Astrocyte of the cerebellum (primary cell): ENCODE results near the gene GOSR1.
"Not testable (repeated sequence)": the region's sequence is repeated elsewhere in the genome, so short reads cannot be mapped to it uniquely, and the experiment has no call there.

Experiments used
- DNase-seq: peaks from one replicate; pipeline ENCODE4 v3.0.0-alpha.2; 2011; ENCODE audit warnings: low read depth
- H3K4me3 ChIP-seq: 2 replicates; pipeline ENCODE4 v1.5.1; 2011; ENCODE audit warnings: mild to moderate bottlenecking, low read depth, low read length, moderate library complexity
- in situ Hi-C: cut with HindIII; loops from 2 replicates; pipeline ENCODE4 v1.10.0; 2017; ENCODE audit warnings: low sequenced_read_pairs
- TF ChIP-seq, protein P1 (sequence below): IDR thresholded peaks from 2 replicates; pipeline ENCODE4 v1.5.1; 2012; ENCODE audit warnings: low read length, low read depth, moderate library complexity, mild to moderate bottlenecking; ENCODE audit errors: missing control alignments

GOSR1 gene

DNA sequence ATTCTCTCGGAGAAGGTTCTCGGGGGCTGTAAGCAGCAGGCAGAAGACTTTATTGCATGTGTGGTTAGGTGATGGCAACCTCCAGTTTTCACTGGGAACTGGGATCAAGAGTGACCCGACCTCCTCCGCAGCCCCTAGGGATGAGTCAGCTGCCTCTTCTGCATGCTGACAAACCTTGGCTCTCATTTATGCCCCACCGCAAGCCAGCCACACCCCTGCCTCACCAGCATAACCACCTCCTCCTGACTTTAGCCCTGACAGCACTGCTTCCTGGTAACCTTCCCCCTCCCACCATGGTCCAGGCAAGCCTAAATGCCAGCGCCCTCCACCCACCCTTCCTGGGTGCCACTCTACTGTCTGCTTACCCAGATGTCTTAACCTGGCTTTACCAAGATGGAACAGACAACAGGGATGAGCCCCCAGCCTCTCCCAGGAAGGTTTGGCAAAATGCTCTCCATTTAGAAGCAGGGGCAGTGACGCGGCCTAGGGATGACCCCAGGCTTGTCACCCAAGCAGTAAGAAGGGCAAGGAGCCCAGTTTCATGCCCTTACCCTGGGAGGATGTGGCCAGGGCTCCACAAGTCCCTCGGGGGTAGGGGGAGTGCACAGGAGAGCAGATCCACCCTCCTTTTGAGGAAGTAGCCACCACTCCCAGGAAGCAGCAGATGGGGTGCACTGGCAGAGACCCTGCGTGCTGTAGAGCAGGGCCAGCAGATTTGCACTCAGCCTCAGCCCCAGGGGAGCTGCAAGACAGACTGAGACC is 73.5 kb downstream of the GOSR1 start:
- TF ChIP-seq, protein P1, sequence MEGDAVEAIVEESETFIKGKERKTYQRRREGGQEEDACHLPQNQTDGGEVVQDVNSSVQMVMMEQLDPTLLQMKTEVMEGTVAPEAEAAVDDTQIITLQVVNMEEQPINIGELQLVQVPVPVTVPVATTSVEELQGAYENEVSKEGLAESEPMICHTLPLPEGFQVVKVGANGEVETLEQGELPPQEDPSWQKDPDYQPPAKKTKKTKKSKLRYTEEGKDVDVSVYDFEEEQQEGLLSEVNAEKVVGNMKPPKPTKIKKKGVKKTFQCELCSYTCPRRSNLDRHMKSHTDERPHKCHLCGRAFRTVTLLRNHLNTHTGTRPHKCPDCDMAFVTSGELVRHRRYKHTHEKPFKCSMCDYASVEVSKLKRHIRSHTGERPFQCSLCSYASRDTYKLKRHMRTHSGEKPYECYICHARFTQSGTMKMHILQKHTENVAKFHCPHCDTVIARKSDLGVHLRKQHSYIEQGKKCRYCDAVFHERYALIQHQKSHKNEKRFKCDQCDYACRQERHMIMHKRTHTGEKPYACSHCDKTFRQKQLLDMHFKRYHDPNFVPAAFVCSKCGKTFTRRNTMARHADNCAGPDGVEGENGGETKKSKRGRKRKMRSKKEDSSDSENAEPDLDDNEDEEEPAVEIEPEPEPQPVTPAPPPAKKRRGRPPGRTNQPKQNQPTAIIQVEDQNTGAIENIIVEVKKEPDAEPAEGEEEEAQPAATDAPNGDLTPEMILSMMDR: no peak
- no peak overlapping the region for H3K4me3 ChIP-seq
- DNase-seq: no peak
- in situ Hi-C loops: no loop called here

DNA sequence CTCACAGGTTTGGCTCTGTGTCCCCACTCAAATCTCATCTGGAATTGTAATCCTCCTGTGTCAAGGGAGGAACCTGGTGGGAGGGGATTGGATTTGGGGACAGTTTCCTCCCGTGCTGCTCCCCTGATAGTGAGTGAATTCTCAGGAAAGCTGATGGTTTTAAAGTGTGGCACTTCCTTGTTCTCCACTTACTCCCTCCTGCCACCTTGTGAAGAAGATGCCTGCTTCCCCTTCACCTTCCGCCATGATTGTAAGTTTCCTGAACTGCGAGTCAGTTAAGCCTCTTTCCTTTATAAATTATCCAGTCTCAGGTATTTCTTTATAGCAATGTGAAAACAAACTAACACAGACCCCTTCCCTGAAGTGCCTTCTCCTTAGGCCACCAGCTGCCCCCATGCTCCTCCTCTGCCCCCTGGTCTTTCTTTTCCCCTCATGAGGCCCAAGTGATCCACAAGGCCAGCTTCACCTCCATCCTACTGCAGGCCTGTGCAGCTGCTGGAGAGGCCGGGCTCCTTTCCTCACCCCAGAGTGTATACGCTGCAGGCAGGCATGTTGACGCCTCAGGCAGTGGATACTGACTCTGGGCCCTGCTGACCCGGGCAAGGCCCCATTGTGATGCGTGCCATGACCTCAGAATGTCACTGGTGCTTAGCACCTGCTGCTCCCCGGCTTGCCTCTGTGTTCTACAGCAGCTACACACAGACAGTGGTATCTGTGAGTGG is 74.2 kb downstream of the GOSR1 start:
- in situ Hi-C loops, DNase-seq, H3K4me3 ChIP-seq: not testable (repeated sequence)

DNA sequence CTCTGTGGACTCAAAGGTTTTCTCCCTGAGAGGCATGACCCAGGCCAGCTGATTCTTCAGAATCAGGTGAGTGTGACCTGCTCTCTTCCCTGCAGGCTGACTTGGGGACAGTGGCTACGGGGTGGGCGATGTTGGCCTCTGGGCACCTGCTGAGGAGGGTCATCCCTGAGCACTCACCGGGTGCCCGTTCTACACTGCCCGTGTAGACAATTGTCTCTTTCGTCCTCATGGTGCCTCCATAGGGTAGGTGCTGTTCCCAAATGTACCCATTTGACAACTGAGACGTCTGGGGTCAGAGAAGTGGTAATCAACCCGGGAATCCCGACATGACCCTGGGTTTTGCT is 74.8 kb downstream of the GOSR1 start:
- no peak overlapping the region for H3K4me3 ChIP-seq
- DNase-seq: no peak
- in situ Hi-C loops: no loop called here
- TF ChIP-seq, protein P1: no peak

DNA sequence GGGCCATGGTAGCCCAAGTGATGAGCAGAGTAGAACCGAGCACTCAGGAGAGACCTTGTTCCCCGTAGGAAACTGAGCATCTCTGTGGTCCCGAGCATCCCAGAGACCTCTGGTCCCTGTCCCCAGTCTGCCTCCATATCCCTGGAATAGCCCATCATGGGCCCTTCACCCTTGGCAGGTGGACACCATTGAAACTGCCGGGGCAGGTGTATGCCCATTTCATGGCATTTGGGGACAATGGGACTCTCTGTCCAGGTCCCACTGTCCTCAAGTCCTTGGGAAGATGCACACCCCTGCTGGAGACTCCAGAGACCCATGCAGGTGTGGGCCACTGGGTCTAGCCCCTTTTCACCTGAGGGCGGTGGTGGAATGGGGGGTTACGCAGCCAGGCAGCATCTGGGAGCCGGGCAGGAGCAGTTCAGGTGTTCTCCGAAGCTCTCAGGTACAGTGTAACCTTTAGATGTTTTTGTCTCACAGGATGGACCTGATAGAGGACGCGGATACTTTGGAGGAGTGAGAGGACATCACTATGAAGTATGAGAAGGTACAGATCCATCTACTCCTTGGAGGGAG is 75.9 kb downstream of the GOSR1 start:
- in situ Hi-C loops: no loop called here
- no peak for DNase-seq
- TF ChIP-seq, protein P1: no peak
- H3K4me3 ChIP-seq: no peak overlapping the region

DNA sequence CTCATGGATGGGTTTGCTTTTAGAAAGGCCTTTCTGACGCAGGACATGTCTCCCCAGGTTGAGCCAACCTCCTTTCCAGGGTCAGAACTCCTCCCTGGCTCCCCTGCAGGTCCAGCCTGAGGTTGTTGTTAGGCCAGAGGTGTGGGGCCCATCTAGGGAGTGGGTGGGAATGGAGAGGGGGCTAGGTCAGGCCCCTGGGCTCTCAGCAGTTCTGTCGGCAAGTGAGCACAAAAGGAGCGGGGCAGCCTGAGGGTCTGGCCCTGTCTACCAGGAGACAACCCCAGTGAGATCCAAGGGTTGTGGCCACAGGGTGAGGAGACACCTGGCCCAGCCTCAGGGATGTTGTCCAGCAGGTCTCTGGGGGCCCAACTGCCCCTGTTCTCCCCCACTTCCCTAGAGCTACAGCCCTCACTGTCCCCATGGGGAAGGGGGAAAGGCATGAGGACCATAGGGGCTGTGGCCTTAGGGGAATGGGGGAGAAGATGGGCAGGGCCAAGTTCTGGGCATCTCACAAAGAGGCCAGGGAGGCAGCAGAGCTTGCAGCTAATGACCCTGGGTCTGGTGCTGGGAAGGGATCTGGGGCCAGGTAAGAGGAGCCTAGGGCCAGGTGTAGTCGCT is 76.7 kb downstream of the GOSR1 start:
- DNase-seq, in situ Hi-C loops, H3K4me3 ChIP-seq: not testable (repeated sequence)

DNA sequence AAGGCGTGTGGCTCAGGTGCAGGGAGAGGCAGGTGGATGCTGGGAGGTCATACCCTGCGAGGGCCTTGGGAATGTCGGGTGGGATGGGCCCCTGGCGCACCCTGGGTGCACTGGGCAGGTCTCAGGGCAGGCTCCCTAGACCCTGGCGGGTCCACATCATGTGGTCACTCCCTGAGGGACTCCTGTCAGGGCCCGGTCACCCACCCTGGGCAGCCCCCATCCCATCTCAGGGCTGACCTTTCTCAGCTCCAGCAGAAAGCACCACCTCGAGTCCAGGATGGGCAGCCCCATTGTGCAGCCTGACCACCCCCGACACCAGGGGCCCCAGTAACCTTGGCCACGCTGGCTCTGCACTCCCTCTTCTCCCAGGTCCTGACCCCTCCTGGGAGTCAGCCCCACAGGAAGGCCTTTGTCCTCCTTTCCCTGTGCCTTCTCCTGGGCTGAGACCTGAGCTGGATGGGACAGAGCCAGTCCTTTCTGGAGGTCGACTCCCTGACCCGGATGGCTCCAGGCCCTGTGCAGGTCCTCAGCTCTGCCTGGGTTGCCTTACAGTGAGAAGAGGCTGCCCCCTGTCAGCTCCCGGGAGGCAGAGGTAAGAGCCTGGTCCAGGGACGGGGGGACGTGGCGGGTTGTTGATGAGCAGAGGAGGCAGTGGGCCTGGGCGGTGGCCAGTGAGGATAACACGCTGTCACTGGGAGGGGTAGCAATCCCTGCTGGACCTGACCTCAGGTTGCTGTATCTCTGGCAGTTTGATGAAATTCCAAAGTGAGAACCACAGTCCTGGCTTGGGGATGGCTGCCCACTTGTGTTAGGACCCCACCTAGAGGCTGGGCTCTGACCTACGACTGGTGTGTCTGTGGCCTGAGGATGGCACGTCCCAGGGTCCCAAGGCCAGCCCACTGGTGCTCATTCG is 77.9 kb downstream of the GOSR1 start:
- no peak overlapping the region for H3K4me3 ChIP-seq
- no peak for DNase-seq
- in situ Hi-C loops: no loop called here
- TF ChIP-seq, protein P1: no peak

DNA sequence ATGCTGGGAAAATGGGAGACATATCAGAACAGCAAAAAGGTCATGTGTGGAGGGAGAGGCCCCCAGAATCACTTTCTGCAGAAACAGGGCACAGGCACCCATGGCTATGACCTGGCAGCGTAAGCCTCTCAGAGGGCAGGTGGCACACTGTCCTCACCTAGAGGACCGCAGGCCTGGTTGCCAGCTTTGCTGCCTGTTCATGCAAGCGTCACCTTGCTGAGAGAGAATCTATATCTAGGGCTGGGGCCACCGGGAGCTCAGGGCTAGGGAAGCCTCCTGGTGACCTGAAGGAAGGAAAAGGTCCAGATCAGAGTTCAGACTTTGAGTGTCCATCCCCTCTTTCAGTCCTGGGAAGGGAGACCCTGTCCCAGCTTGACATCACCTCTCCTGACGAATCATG is 78.7 kb downstream of the GOSR1 start:
- DNase-seq: no peak
- TF ChIP-seq, protein P1: no peak
- in situ Hi-C loops: no loop called here
- no peak overlapping the region for H3K4me3 ChIP-seq
